Measurements from ENCODE around the gene ZSWIM4.
A peak's percentile ranks its signal among the peaks of the same experiment; 100 is the strongest.

ZSWIM4 gene

GRCh38 chr19:13873834-13874515, 78.7 kb downstream of the ZSWIM4 start:
- no peak for DNase-seq (ENCODE audit: low read depth)

GRCh38 chr19:13875824-13876223, 80.6 kb downstream of the ZSWIM4 start:
- DNase-seq (ENCODE audit: low read depth), result no peak

- no peak for DNase-seq (ENCODE audit: low read depth)
These were observed 81.6 kb downstream of the ZSWIM4 start, which contains the start of gene NANOS3 for GRCh38 chr19:13876834-13877233. NANOS3 (plus strand) TSS chr19:13877134; CDS start chr19:13877249, 115 bp downstream.

- no peak for DNase-seq (ENCODE audit: low read depth)
These were observed 82.1 kb downstream of the ZSWIM4 start for GRCh38 chr19:13877303-13877702.

- DNase-seq (ENCODE audit: low read depth), result peak; percentile 90
These were observed 85.1 kb downstream of the ZSWIM4 start for GRCh38 chr19:13880059-13881043.

GRCh38 chr19:13881251-13881691, 86.0 kb downstream of the ZSWIM4 start:
- DNase-seq (ENCODE audit: low read depth), result no peak

Data from stromal cell of bone marrow (primary cell).